NCI-H526 treated with DMSO at 0.1 percent for 48 hours (cell line): ENCODE data around the gene FADS3.
A peak's percentile ranks its signal among the peaks of the same experiment; 100 is the strongest.

Source experiments
- DNase-seq: peaks from one replicate; lab custom pipeline; 2025; lab: John Stamatoyannopoulos, UW

FADS3 gene

GRCh38 chr11:61891331-61892084 lies at the start of gene FADS3:
TSS of gene FADS3 (minus strand) at chr11:61891545. CDS start at chr11:61891381, 164 bp downstream.
- peak; percentile 68 for DNase-seq

GRCh38 chr11:61940466-61940865 lies 49.1 kb upstream of the FADS3 start:
- DNase-seq: no peak

- DNase-seq: no peak
These were observed 44.5 kb upstream of the FADS3 start for GRCh38 chr11:61935861-61936260.

GRCh38 chr11:61930933-61931332 lies 39.6 kb upstream of the FADS3 start:
- no peak for DNase-seq

DNA sequence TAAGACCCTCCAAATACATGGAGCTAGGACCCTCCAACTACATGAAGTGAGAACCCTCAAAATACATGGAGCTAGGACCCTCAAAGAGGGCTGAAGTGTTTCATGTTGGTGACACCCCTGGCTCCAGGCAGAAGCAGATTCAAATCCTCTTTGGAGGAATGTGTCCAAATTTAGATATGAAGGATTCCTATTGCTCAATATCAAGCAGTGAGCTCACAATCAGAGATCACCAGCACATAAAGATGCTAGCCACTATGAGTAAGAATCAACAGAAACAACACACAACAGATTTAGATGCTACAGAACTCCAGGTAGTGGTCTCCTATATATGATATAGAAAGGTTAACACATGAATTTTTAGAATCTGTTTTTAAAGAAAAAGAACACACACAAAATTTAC lies 37.3 kb upstream of the FADS3 start:
- no peak for DNase-seq

GRCh38 chr11:61927501-61927900 lies 36.2 kb upstream of the FADS3 start:
- no peak for DNase-seq

DNA sequence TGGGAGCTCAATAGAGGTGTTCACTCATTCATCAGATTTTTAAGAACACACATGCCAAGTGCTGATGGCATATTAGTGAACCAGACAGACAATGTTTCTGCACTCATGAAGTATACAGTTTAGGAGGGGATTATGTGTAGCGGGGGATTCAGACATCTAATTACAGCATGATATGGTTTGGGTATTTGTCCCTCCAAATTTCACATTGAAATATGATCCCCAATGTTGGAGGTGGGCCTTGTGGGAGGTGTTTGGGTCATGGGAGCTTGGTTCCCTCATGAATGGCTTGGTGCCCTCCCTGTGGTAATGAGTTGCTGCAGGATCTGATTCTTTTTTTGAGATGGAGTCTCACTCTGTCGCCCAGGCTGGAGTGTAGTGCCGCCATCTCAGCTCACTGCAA lies 34.9 kb upstream of the FADS3 start:
- DNase-seq: no peak

- no peak for DNase-seq
These were observed 34.4 kb upstream of the FADS3 start for GRCh38 chr11:61925736-61926135.

DNA sequence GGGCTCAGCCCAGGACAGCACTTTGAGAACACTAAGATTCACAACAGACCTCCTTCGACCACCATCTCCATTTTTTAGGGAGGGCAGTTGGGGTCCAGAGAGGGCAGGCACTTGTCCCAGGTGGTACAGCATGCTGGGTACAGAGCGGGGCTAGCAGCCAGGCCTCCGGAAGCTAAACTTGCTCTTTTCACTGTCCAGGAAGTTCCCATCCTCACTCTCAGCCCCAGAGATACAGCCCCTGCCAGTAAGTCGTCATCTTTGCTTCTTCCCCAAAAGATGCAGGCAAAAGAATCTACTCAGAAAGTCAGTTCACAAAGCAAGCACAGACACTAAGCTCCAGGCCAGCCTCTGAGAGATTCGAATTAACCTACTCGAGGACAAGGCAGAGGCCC lies 32.7 kb upstream of the FADS3 start:
- DNase-seq: no peak

- DNase-seq: no peak
These were observed 32.1 kb upstream of the FADS3 start for GRCh38 chr11:61923166-61924063.

DNA sequence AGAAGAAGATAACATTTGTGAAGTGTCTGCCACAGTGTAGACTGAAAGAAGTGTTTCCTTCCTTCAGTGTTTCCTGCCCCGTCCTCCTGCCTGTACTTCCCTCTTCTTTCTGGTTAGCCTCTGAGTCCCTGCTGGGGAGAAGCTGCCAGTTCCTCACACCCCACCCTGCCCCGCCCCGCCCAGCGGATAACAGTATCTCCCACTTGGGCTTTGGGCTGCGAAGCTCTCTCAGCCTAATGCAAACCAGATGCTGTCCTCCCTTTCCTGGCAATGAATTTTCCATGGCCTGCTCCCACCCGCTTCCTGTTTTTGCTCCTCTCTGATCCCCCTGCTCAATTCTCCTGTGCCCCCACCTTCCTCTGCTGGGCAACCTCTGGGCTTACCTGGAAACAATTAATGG lies 31.2 kb upstream of the FADS3 start:
- DNase-seq: no peak

- DNase-seq: no peak
These were observed 30.1 kb upstream of the FADS3 start for GRCh38 chr11:61921446-61921845.

DNA sequence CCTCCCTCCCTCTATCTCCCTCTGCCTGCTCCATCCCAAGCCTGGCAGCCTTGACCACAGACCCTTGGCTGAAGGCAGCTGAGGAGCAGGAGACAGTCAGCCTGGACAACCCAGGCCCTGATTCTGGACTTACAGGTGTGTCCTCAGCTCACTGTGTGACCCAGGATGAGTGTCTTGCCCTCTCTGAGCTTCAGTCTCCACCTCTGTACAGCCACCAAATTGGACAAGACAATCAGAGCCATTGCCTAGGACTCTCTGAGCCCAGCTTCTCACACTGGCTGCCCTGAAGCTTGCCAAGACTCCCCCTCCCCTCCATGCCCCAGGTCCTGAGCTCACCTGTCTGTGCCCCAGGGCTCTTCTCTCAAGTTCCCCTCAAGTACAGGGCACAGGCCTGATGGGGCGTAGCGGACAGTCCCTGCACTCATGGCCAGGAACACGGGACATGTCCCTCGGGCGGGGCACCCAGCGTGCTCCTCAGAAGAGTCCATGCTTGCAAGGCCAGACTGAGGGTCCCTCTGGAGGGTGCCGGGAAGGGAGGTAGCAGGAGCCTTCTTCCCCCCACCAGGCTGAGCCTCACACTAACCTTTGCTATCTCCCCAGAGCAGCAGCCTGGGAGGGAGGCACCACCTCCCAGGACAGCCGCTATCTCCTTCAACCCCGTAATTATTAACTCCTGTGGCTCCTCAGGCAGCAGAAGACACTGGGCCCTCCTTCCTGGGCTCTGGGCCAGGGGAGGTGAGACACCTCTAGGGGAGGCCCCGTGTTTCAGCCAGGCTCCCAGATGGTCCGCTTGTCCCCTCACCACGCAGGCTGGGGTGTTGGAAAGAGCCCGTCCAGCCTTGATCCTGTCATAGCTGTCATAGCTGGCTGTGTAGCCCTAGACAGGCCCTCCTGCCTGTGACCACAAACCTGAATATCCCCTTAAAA lies 28.6 kb upstream of the FADS3 start:
- no peak for DNase-seq

- no peak for DNase-seq
These were observed 27.8 kb upstream of the FADS3 start for GRCh38 chr11:61918938-61919704.

GRCh38 chr11:61918251-61918937 lies 27.0 kb upstream of the FADS3 start:
- DNase-seq: no peak

DNA sequence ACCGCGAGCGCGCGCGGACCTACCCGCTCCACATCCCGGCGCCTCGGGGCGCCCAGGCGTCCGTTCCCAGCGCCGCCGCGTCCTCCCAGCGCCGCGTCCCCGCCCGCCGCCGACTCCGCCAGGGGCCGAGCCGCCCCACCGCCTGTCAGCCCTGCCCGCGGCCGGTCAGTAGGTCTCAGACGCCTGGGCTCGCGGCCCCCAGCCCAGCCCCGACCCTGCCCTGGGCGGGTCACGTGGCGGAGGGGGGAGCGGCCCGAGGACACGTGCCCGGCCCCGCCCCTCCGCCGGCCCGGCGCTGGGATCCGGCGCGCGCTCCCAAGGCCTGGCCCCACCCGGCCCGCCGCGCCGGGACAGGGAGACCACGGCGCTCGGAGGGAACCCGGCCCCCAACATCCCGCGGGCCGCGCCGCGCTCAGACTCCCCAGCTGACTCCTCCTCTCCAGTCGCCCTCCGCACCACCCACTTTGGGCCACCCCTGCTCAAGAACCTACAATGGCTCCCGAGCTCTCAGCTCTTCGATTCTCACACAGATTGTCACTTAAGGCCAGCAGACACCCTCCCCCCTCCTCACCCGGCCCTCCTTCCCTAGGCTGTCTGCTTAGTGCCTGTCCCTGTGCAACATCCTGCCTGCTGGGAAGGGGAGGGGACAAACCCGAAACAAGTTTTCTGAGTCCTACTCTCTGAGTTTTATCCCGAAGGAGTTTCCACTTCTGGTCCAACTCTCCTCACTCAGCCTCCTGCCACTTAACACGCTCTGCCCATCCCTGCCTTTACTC lies 26.2 kb upstream of the FADS3 start, which contains the start of gene RAB3IL1:
TSS of gene RAB3IL1 (minus strand) at position 233 of the 776 bp plus-strand sequence. CDS start at position 34, 199 bp downstream.
- no peak for DNase-seq

DNA sequence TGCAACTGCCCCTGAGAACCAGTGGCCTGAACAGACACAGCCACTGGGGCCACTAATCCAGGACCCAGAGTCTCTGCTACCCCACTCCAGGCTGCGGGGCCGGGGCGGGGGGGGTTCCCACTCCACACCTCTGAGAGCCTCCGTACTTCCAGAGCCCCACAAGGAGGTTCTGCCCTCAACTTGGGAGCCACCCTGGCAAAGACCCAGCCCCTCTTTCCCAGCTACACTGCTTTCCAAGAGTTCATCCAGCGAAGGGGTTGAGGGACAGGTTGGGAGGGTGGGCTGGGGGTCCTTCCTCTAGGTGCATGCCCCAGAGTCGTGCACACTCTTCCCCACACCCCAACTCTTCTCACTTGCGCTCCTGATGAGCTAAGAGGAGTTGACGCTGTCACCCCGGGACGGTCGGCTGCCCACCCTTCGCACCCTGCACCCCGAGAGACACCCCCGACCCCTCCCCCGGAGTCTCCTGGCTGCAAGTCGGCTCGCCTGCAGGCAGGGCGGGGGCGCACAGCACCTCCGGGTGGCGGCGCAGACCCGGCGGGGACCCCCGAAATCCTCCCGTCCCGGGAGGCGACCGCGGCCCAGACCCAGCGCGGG lies 25.5 kb upstream of the FADS3 start:
- DNase-seq: no peak

- no peak for DNase-seq
These were observed 23.3 kb upstream of the FADS3 start for GRCh38 chr11:61914471-61915171.
